DMS114 treated with DMSO at 0.1 percent for 48 hours (cell line): Measurements from ENCODE around the gene LBX2.

Experiments
- DNase-seq: peaks from one replicate; lab custom pipeline; 2025; ENCODE audit not compliant: unreplicated experiment; lab: John Stamatoyannopoulos, UW

LBX2 gene

GRCh38 chr2:74499267-74499939 is at the start of gene LBX2:
LBX2 (minus strand) TSS chr2:74499603; CDS start chr2:74499537, 66 bp downstream.
- no peak for DNase-seq

GRCh38 chr2:74548285-74548899 is 49.0 kb upstream of the LBX2 start:
- DNase-seq, result no peak

GRCh38 chr2:74546004-74546403 is 46.6 kb upstream of the LBX2 start:
- DNase-seq, result no peak

- DNase-seq, result no peak
Observed at GRCh38 chr2:74544634-74545033, 45.2 kb upstream of the LBX2 start.

GRCh38 chr2:74542978-74543377 is 43.6 kb upstream of the LBX2 start:
- no peak for DNase-seq

GRCh38 chr2:74540291-74540690 is 40.9 kb upstream of the LBX2 start:
- no peak for DNase-seq

GRCh38 chr2:74538881-74539339 is 39.5 kb upstream of the LBX2 start:
- DNase-seq, result no peak

GRCh38 chr2:74537140-74537539 is 37.7 kb upstream of the LBX2 start:
- DNase-seq, result no peak

GRCh38 chr2:74536166-74536950 is 37.0 kb upstream of the LBX2 start:
- DNase-seq, result no peak

- DNase-seq, result no peak
Observed at GRCh38 chr2:74535440-74535965, 36.1 kb upstream of the LBX2 start.

- DNase-seq, result no peak
Observed at GRCh38 chr2:74534411-74534810, 35.0 kb upstream of the LBX2 start.

GRCh38 chr2:74533464-74533863 is 34.1 kb upstream of the LBX2 start:
- no peak for DNase-seq

GRCh38 chr2:74532222-74532621 is 32.8 kb upstream of the LBX2 start:
- peak; percentile 70 for DNase-seq

GRCh38 chr2:74531666-74532065 is 32.3 kb upstream of the LBX2 start:
- no peak for DNase-seq

GRCh38 chr2:74530239-74531187 is 31.1 kb upstream of the LBX2 start:
- no peak for DNase-seq

GRCh38 chr2:74529357-74530238 is 30.2 kb upstream of the LBX2 start, which contains the start of the genes AUP1 and HTRA2:
AUP1 (minus strand) TSS chr2:74529706; CDS start chr2:74529629, 77 bp downstream.
HTRA2 (plus strand) TSS chr2:74529933; CDS start chr2:74530007, 74 bp downstream.
- peak; percentile 96 for DNase-seq

- no peak for DNase-seq
Observed at GRCh38 chr2:74528600-74529356, 29.4 kb upstream of the LBX2 start.

- DNase-seq, result no peak
Observed at GRCh38 chr2:74527741-74528140, 28.3 kb upstream of the LBX2 start.
